Mesendoderm (in vitro differentiated cells): ENCODE results near the gene CD83.

ENCODE experiments used
- DNase-seq: peaks from one replicate; pipeline ENCODE4 v3.0.0; 2013
- H2AK5ac ChIP-seq: 2 replicates; pipeline ENCODE4 v1.6.1; 2013; ENCODE audit warnings: low read length, inconsistent platforms
- H2BK120ac ChIP-seq: 2 replicates; pipeline ENCODE4 v1.6.1; 2013; ENCODE audit warnings: low read depth, mild to moderate bottlenecking, low read length, moderate library complexity, mixed read lengths
- H2BK15ac ChIP-seq: replicated peaks from 2 replicates; pipeline ENCODE4 v1.6.1; 2013; ENCODE audit warnings: low read depth, mild to moderate bottlenecking, moderate library complexity
- H2BK5ac ChIP-seq: 2 replicates; pipeline ENCODE4 v1.6.1; 2013; ENCODE audit warnings: low read length, inconsistent platforms
- H3K18ac ChIP-seq: 2 replicates; pipeline ENCODE4 v1.6.1; 2013; ENCODE audit warnings: mild to moderate bottlenecking, low read length, mixed read lengths
- H3K23ac ChIP-seq: one replicate; pipeline ENCODE4 v1.6.1; 2013; ENCODE audit warnings: low read length
- H3K27ac ChIP-seq: 2 replicates; pipeline ENCODE4 v1.5.1; 2013; ENCODE audit warnings: low read depth, mild to moderate bottlenecking, inconsistent platforms, low read length, moderate library complexity
- H3K27me3 ChIP-seq: 2 replicates; pipeline ENCODE4 v1.6.1; 2013; ENCODE audit warnings: low read length, control low read depth, mild to moderate bottlenecking, inconsistent platforms; ENCODE audit not compliant: insufficient read depth, poor library complexity
- H3K36me3 ChIP-seq: 2 replicates; pipeline ENCODE4 v1.6.1; 2013; ENCODE audit warnings: low read length, inconsistent platforms; ENCODE audit not compliant: control insufficient read depth, insufficient read depth
- H3K4ac ChIP-seq: one replicate; pipeline ENCODE4 v1.6.1; 2013; ENCODE audit warnings: low read depth, mild to moderate bottlenecking, low read length, moderate library complexity
- H3K4me1 ChIP-seq: 2 replicates; pipeline ENCODE4 v1.6.1; 2013; ENCODE audit warnings: low read depth, low read length, inconsistent platforms; ENCODE audit not compliant: control insufficient read depth
- H3K4me2 ChIP-seq: 2 replicates; pipeline ENCODE4 v1.6.1; 2013; ENCODE audit warnings: low read length
- H3K4me3 ChIP-seq: 2 replicates; pipeline ENCODE4 v1.5.1; 2013; ENCODE audit warnings: mild to moderate bottlenecking, low read length
- H3K56ac ChIP-seq: one replicate; pipeline ENCODE4 v1.6.1; 2013; ENCODE audit warnings: low read length
- H3K79me1 ChIP-seq: 2 replicates; pipeline ENCODE4 v1.6.1; 2013; ENCODE audit warnings: low read length, inconsistent platforms
- H3K79me2 ChIP-seq: 2 replicates; pipeline ENCODE4 v1.6.1; 2013; ENCODE audit warnings: mild to moderate bottlenecking, low read length; ENCODE audit not compliant: control insufficient read depth, insufficient read depth
- H3K9ac ChIP-seq: 2 replicates; pipeline ENCODE4 v1.6.1; 2013; ENCODE audit warnings: low read length, inconsistent platforms
- H4K5ac ChIP-seq: one replicate; pipeline ENCODE4 v1.6.1; 2013; ENCODE audit warnings: low read length
- H4K8ac ChIP-seq: one replicate; pipeline ENCODE4 v1.6.1; 2013; ENCODE audit warnings: low read depth, mild to moderate bottlenecking, control low read depth, low read length, moderate library complexity
- WGBS: extraction: QIAGEN DNeasy Blood & Tissue Kit; methylation state at CpG from one replicate; pipeline ENCODE4 v1.1.7; 2013; ENCODE audit warnings: low lambda C conversion rate, missing lambda C conversion rate; ENCODE audit not compliant: insufficient coverage; ENCODE audit errors: extremely low coverage; 5-methylcytosine and 5-hydroxymethylcytosine counted together

CD83 gene

DNA sequence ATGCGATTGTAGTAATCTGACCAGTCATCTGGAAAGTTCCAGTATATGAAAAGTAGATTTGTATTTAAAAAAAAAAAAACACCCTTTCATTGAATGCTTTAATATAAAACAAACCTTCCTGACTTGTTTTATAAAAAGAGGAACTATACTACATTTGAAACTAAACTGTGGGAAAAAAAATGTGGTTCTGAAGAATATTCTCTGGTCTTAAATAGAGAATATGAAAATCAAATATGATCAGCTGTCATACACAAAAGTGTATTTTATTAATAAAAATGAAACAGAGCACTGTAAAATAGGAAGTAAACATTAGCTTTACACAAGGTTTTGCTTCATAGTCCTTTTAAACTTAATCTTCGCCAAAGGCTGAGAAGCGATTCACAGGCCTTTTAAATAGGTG, 25.3 kb upstream of the CD83 start:
- no CpG with 5 or more reads among the region's 3 CpGs for WGBS
- Histone ChIP-seq H3K79me1 (no peaks in the 10 kb centered on the region), H3K9ac (no peak overlapping the region), H3K4ac (no peak overlapping the region), H2BK5ac (no peak overlapping the region), H3K4me2 (no peak overlapping the region), H2AK5ac (no peak overlapping the region), H4K5ac (no peak overlapping the region), H3K18ac (no peak overlapping the region), H3K23ac (no peak overlapping the region), H3K4me3 (no peak overlapping the region), H2BK120ac (no peak overlapping the region), H3K4me1 (no peaks in the 10 kb centered on the region), H3K56ac (no peak overlapping the region), H4K8ac (no peak overlapping the region), H3K27ac (no peak overlapping the region), H2BK15ac (no peak overlapping the region), H3K27me3 (no peaks in the 10 kb centered on the region), H3K79me2 (no peaks in the 10 kb centered on the region), H3K36me3 (no peaks in the 10 kb centered on the region)
- DNase-seq = no peak

DNA sequence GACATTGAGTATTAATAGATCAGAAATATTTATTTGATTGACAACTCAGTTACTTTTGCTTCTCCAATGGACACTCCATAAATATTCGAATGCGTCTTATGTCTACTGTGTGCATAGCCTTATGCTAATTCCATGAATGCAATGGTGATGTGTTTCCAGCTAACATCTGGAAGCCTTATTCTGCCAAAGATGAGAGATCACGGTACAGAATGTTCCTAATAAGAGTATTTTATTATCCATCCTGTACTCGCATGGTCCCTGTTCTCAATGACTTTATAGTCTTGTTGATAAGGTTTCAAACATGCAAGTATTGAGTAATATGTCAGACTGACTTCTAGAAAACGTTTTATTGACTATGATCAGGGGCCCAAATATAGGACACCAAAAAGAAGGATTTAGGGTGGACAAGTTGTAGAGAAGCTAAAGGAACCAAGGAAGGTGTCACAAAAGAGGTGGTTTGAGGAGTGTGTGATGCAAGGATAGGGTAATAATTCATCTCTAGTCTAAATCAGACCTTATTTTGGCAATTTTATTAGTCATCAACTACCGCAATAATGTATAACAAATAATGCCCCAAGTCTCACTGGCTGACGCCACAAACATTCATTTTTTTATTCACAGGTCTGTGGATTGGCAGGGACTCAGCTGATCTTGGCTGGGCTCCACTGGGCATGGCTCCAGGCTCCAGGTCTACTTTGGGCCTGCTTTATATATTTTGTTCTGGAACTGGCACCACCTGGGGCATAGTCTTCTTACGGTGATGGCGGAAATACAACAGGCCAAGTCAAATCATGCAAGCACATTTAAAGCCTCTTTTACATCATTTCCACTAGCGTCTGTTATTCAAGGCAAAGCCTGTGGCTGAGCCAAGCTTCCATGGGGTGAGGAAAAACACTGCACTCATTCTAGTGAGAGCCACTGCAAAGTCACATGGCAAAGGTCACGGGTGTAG, 24.5 kb upstream of the CD83 start:
- no peaks in the 10 kb centered on the region for H3K27me3 ChIP-seq
- no peak overlapping the region for H3K4ac ChIP-seq
- H2AK5ac ChIP-seq = no peak overlapping the region
- no peak overlapping the region for H3K18ac ChIP-seq
- H4K8ac ChIP-seq = no peak overlapping the region
- no peak overlapping the region for H4K5ac ChIP-seq
- no peaks in the 10 kb centered on the region for H3K79me2 ChIP-seq
- H3K4me3 ChIP-seq = no peak overlapping the region
- WGBS = no CpG with 5 or more reads among the region's 11 CpGs
- no peak overlapping the region for H2BK120ac ChIP-seq
- H2BK5ac ChIP-seq = no peak overlapping the region
- no peak overlapping the region for H3K9ac ChIP-seq
- no peak for DNase-seq
- no peak overlapping the region for H3K23ac ChIP-seq
- no peak overlapping the region for H2BK15ac ChIP-seq
- H3K27ac ChIP-seq = no peak overlapping the region
- H3K56ac ChIP-seq = no peak overlapping the region
- H3K79me1 ChIP-seq = no peaks in the 10 kb centered on the region
- no peaks in the 10 kb centered on the region for H3K4me1 ChIP-seq
- H3K4me2 ChIP-seq = no peak overlapping the region
- no peaks in the 10 kb centered on the region for H3K36me3 ChIP-seq

DNA sequence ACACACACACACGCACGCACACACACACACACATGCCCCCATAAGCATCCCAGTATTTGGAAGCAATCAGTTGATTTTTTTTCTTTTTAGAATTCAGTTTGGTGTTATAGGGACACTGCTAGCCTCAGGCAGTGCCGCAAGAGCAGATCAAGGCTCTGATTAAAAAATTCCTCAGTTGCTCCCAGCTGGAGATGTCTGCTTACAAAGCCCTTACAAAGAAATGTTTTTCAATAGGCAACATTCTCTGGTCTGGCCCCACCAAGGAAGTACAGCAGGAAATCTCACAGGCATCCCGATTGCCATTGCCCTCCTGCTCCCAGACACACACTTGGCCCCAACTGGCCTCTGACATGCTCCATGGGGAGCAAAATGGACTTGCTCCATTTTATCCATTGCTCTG, 22.9 kb upstream of the CD83 start:
- H3K23ac ChIP-seq = no peak overlapping the region
- no peaks in the 10 kb centered on the region for H3K79me2 ChIP-seq
- no peaks in the 10 kb centered on the region for H3K4me1 ChIP-seq
- no peak overlapping the region for H4K8ac ChIP-seq
- H3K27me3 ChIP-seq = no peaks in the 10 kb centered on the region
- H3K4me3 ChIP-seq = no peak overlapping the region
- peak; percentile 41 for DNase-seq
- H3K4me2 ChIP-seq = no peak overlapping the region
- no peak overlapping the region for H2BK15ac ChIP-seq
- no peak overlapping the region for H2AK5ac ChIP-seq
- H3K79me1 ChIP-seq = no peaks in the 10 kb centered on the region
- H3K9ac ChIP-seq = no peak overlapping the region
- no peak overlapping the region for H4K5ac ChIP-seq
- no peak overlapping the region for H2BK120ac ChIP-seq
- no peak overlapping the region for H2BK5ac ChIP-seq
- no peaks in the 10 kb centered on the region for H3K36me3 ChIP-seq
- no peak overlapping the region for H3K4ac ChIP-seq
- H3K18ac ChIP-seq = no peak overlapping the region
- H3K27ac ChIP-seq = no peak overlapping the region
- no peak overlapping the region for H3K56ac ChIP-seq
- no CpG with 5 or more reads among the region's 4 CpGs for WGBS

DNA sequence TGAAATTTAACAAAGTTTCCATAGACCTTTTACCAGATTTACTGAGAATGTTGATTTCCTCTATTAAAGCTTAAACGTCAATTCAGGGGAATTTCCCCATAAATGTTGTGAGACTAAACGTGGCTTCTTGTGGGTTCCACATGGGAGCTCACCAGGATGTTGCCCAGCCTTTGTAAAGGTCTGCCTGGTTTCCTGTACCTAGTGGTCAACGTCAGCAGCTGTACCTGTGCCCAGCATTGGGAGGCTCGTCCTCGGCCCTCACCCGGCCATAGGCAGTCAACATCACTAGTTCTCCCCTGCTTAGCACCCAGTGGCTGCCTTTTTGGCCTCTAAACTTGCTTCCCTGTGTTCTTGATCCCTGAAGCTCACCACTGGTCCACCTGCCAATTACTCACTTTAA, 22.1 kb upstream of the CD83 start:
- no peak overlapping the region for H3K27ac ChIP-seq
- WGBS = no CpG with 5 or more reads among the region's 6 CpGs

DNA sequence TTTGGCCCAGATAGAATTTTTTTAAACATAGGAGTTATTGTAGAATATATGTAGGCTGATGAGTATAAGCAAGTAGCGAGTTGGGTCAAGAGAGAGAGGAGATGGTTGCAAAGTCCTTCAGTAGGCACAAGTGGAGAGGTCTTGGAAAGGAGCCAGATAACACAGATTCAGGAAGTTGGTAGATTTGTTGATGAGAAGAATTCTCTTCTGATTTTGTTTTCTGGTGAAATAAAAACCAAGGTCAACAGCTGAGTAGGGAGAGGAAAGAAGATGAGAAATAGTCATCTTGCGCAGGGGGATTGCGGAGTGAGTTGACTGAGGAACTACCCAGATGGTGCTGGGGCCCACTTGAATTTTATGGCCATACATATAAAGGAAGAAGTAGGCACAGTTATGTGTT, 17.4 kb upstream of the CD83 start:
- DNase-seq = no peak
- Histone ChIP-seq H3K56ac (no peak overlapping the region), H3K36me3 (no peaks in the 10 kb centered on the region), H3K27ac (no peak overlapping the region), H3K18ac (no peak overlapping the region), H4K8ac (no peak overlapping the region), H3K4me2 (no peak overlapping the region), H2BK5ac (no peak overlapping the region), H3K4ac (no peak overlapping the region), H2BK120ac (no peak overlapping the region), H2BK15ac (no peak overlapping the region), H3K27me3 (no peaks in the 10 kb centered on the region), H2AK5ac (no peak overlapping the region), H3K4me3 (no peak overlapping the region), H3K9ac (no peak overlapping the region), H3K23ac (no peak overlapping the region), H3K4me1 (no peaks in the 10 kb centered on the region), H3K79me2 (no peaks in the 10 kb centered on the region), H4K5ac (no peak overlapping the region), H3K79me1 (no peaks in the 10 kb centered on the region)
- no CpG with 5 or more reads among the region's 3 CpGs for WGBS

More for the DNA sequence above, 22.1 kb upstream of the CD83 start:
- Histone ChIP-seq H3K23ac (no peak overlapping the region), H2AK5ac (no peak overlapping the region), H3K36me3 (no peaks in the 10 kb centered on the region), H2BK120ac (no peak overlapping the region), H3K79me1 (no peaks in the 10 kb centered on the region), H3K18ac (no peak overlapping the region), H3K4ac (no peak overlapping the region), H3K4me3 (no peak overlapping the region), H3K4me1 (no peaks in the 10 kb centered on the region), H3K9ac (no peak overlapping the region), H4K5ac (no peak overlapping the region), H4K8ac (no peak overlapping the region), H3K56ac (no peak overlapping the region), H3K4me2 (no peak overlapping the region), H2BK5ac (no peak overlapping the region), H2BK15ac (no peak overlapping the region), H3K27me3 (no peaks in the 10 kb centered on the region), H3K79me2 (no peaks in the 10 kb centered on the region)
- no peak for DNase-seq

DNA sequence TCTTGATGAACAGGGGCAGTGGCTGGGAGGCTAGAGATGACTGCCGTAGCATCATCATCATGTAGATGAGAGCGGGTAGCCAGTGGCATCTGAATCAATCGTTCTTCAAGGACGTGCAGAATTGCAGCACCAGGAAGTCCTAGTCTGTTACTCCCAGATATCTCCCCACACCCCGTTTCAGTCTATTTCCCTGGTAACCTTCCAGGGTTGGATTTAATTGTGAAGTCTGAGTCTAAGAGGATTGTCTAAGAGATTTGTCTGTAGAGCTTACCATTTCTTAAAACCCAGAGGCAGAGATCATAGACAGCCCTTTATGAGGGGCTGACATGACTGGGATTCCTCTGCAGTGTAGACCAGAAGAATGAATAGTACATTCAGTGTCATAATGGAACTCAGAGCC, 16.6 kb upstream of the CD83 start:
- Histone ChIP-seq H3K56ac (no peak overlapping the region), H3K4me3 (no peak overlapping the region), H3K18ac (no peak overlapping the region), H2BK120ac (no peak overlapping the region), H3K4ac (no peak overlapping the region), H3K36me3 (no peaks in the 10 kb centered on the region), H3K9ac (no peak overlapping the region), H2AK5ac (no peak overlapping the region), H4K5ac (no peak overlapping the region), H4K8ac (no peak overlapping the region), H3K79me1 (no peaks in the 10 kb centered on the region), H3K23ac (no peak overlapping the region), H3K4me2 (no peak overlapping the region), H3K27me3 (no peaks in the 10 kb centered on the region), H3K79me2 (no peaks in the 10 kb centered on the region), H2BK15ac (no peak overlapping the region), H3K4me1 (no peaks in the 10 kb centered on the region), H2BK5ac (no peak overlapping the region), H3K27ac (no peak overlapping the region)
- DNase-seq = no peak
- WGBS = no CpG with 5 or more reads among the region's 5 CpGs
